Measurements from ENCODE around the gene ADCY5. TPM values are rescaled to one million over a fixed set of nuclear protein-coding genes. Genes with fewer than 3 reads are reported as not detected.

The ADCY5 gene
- total RNA-seq, 1 experiment from 2014 or later = 1.4 TPM

GRCh38 chr3:123400169-123400568 is 48.7 kb downstream of the ADCY5 start:
- CTCF ChIA-PET = no interaction called here
- in situ Hi-C loops (cut with HindIII; ENCODE audit: low pct_unique_long_range_greater_than_20kb, low sequenced_read_pairs) = no loop called here
- Histone ChIP-seq H3K36me3 (ENCODE audit: control insufficient read depth, insufficient read depth, low read length) (no peaks in the 10 kb centered on the region; the same call in 1 of the 2 replicates), H3K4me1 (ENCODE audit: control insufficient read depth, insufficient read depth, low read length) (no peaks in the 10 kb centered on the region), H3K27me3 (ENCODE audit: control insufficient read depth, insufficient read depth, low read length) (peaks cover 24% of the 10 kb centered on the region), H3K9me3 (ENCODE audit: control insufficient read depth, insufficient read depth, low read depth, low read length) (no peaks in the 10 kb centered on the region), H3K4me3 (ENCODE audit: low read depth in 2 of 2, low read length in 2 of 2) (no peak overlapping the region), H3K27ac (ENCODE audit: low read length) (no peak overlapping the region)
- DNase-seq (ENCODE audit: low read depth, low spot score) = no peak
- intact Hi-C loops (cut with micrococcal nuclease; ENCODE audit: unreplicated experiment) = no loop called here
- TF ChIP-seq SIN3A (IDR thresholded peaks at IDR 0.05; ENCODE audit: borderline replicate concordance, insufficient read depth, low read depth, low read length) (no peak), REST (IDR thresholded peaks at IDR 0.05; ENCODE audit: insufficient read depth in 1 of 2, low read depth in 2 of 2, low read length in 1 of 2) (no peak), CTCF (IDR thresholded peaks at IDR 0.05) (no peak), POLR2AphosphoS5 (IDR thresholded peaks at IDR 0.05; ENCODE audit: low read depth, low read length) (no peak), TCF7L2 (IDR thresholded peaks at IDR 0.05; ENCODE audit: low read depth, low read length) (no peak)
- POLR2A ChIA-PET = interaction anchor here (0.7 kb wide), 1 partner anchor 260 kb away, joined by 3 read pairs; no protein-coding TSS in a partner anchor
- no TSS peak for BruUV-seq (replicated peaks)
- ATAC-seq = no peak

GRCh38 chr3:123399653-123400052 is 49.2 kb downstream of the ADCY5 start:
- ChIA-PET POLR2A (no interaction called here), CTCF (no interaction called here)
- H3K27ac ChIP-seq (ENCODE audit: low read length) = no peak overlapping the region
- intact Hi-C loops (cut with micrococcal nuclease; ENCODE audit: unreplicated experiment) = no loop called here
- peaks cover 24% of the 10 kb centered on the region for H3K27me3 ChIP-seq (ENCODE audit: control insufficient read depth, insufficient read depth, low read length)
- no peaks in the 10 kb centered on the region for H3K9me3 ChIP-seq (ENCODE audit: control insufficient read depth, insufficient read depth, low read depth, low read length)
- H3K4me1 ChIP-seq (ENCODE audit: control insufficient read depth, insufficient read depth, low read length) = no peaks in the 10 kb centered on the region
- in situ Hi-C loops (cut with HindIII; ENCODE audit: low pct_unique_long_range_greater_than_20kb, low sequenced_read_pairs) = no loop called here
- no TSS peak for BruUV-seq (replicated peaks)
- ATAC-seq = no peak
- no peak overlapping the region for H3K4me3 ChIP-seq (ENCODE audit: low read depth in 2 of 2, low read length in 2 of 2)
- DNase-seq (ENCODE audit: low read depth, low spot score) = no peak
- H3K36me3 ChIP-seq (ENCODE audit: control insufficient read depth, insufficient read depth, low read length) = no peaks in the 10 kb centered on the region; the same call in 1 of the 2 replicates
- TF ChIP-seq POLR2AphosphoS5 (IDR thresholded peaks at IDR 0.05; ENCODE audit: low read depth, low read length) (no peak), SIN3A (IDR thresholded peaks at IDR 0.05; ENCODE audit: borderline replicate concordance, insufficient read depth, low read depth, low read length) (no peak), REST (IDR thresholded peaks at IDR 0.05; ENCODE audit: insufficient read depth in 1 of 2, low read depth in 2 of 2, low read length in 1 of 2) (no peak), TCF7L2 (IDR thresholded peaks at IDR 0.05; ENCODE audit: low read depth, low read length) (no peak), CTCF (IDR thresholded peaks at IDR 0.05) (no peak)

Measured in Panc1 (cell line).